Pancreas (tissue), 10 donors: ENCODE results near the gene TSEN2. TPM values are rescaled to one million over a fixed set of nuclear protein-coding genes. Genes with fewer than 3 reads are reported as not detected.
"Not testable (repeated sequence)": the region's sequence is repeated elsewhere in the genome, so short reads cannot be mapped to it uniquely, and the experiment has no call there.

Experiments used
- ATAC-seq, 4 donors: fragments of 200-7000 bp; cut with Tn5 transposase; one replicate each; pipeline versions ENCODE4 v1.8.0 to v1.9.1; 2020; ENCODE audit warnings: mild to moderate bottlenecking in 4 of 4, moderate library complexity in 4 of 4
- DNase-seq, 6 donors: peaks; one replicate each; pipeline ENCODE4 v3.0.0-alpha.2; 2020
- FAIRE-seq: peaks from 2 replicates; lab custom pipeline; 2012; peaks lifted over from hg19 to GRCh38; lab: Jason Lieb, UNC
- H3K27ac ChIP-seq, 4 donors: fragments of 200-600 bp; sonication (generic); 1 replicate in 3 of 4; 2 replicates in 1 of 4; pipeline versions ENCODE4 v1.5.0 to v1.8.0; 2020
- H3K27me3 ChIP-seq, 4 donors: fragments of 200-600 bp; one replicate each; pipeline ENCODE4 v1.8.0; 2021
- H3K36me3 ChIP-seq, 3 donors: fragments of 200-600 bp; sonication (generic) in 1 of 3; one replicate each; pipeline versions ENCODE4 v1.5.0 to v1.8.0; 2020 to 2021
- H3K4me1 ChIP-seq, 3 donors: fragments of 200-600 bp; one replicate each; pipeline ENCODE4 v1.8.0; 2021
- H3K4me3 ChIP-seq, 4 donors: fragments of 200-600 bp; sonication (generic) in 2 of 4; one replicate each; pipeline versions ENCODE4 v1.5.0 to v1.8.0; 2020 to 2021
- H3K9me3 ChIP-seq, 4 donors: fragments of 200-600 bp; one replicate each; pipeline ENCODE4 v1.8.0; 2021
- WGBS, 2 donors: extraction: QIAGEN DNeasy Blood & Tissue Kit; methylation state at CpG; one replicate each; pipeline ENCODE4 v1.1.7; 2013; 5-methylcytosine and 5-hydroxymethylcytosine counted together
- intact Hi-C, 3 donors: fragments of 100-400 bp; cut with DNase I; formaldehyde crosslinking; loops; one replicate each; pipeline versions ENCODE4 v1.11.1 to v1.14.2; 2022
- polyA plus RNA-seq, 2 donors: library from polyadenylated mRNA; stranded (reverse); fragments of 200-250 nt; gene quantifications; one replicate each; pipeline ENCODE4 v1.2.3, GENCODE V29; 2013
- total RNA-seq, 6 donors: library from RNA; stranded (reverse); fragmentation: NEBNext Ultra II Directional in 4 of 6; extraction: Animal tissue kit (Norgen Biotek cat#: 25700) in 4 of 6; gene quantifications; one replicate each; pipeline versions ENCODE4 v1.2.1 to v1.2.4, GENCODE V29; 2021 to 2023
- TF ChIP-seq, protein P1 (sequence below), 4 donors: fragments of 200-600 bp; sonication (generic) in 3 of 4; IDR thresholded peaks; one replicate each; pipeline versions ENCODE4 v1.5.0 to v1.8.0; 2021; ENCODE audit warnings: antibody characterized with exemption in 4 of 4
- donor health status: healthy with polysubstance abuse.
- donor health status: DM: no; HTN: no; CAD: no; lungs with moderate emphysema.
- donor health status: DM: no; HTN: no; CAD: no.
- donor health status: control.
- donor health status: control.
- donor health status: Bipolar disorder and iron deficiency.
- donor health status: DM: yes; HTN: yes; CAD: no.
- donor health status: DM: no; HTN: no; CAD: no.
- donor health status: DM: no; HTN: no; CAD: no.
- donor health status: DM: yes; HTN: yes; CAD: no.

Gene TSEN2
- total and polyA plus RNA-seq, 8 donors, result 8.7 to 17.0 (median 10.9) TPM

- H3K4me1 ChIP-seq, result no peaks in the 10 kb centered on the region
- H3K27me3 ChIP-seq, result no peaks in the 10 kb centered on the region
- H3K9me3 ChIP-seq, result no peaks in the 10 kb centered on the region
- 68 to 78% methylated on average over 2 of the region's 2 CpGs for WGBS, 2 donors
- intact Hi-C loops, result no loop called here
- no peak for FAIRE-seq
- H3K4me3 ChIP-seq, result no peak overlapping the region
- H3K27ac ChIP-seq, result no peak overlapping the region
- TF ChIP-seq, protein P1, sequence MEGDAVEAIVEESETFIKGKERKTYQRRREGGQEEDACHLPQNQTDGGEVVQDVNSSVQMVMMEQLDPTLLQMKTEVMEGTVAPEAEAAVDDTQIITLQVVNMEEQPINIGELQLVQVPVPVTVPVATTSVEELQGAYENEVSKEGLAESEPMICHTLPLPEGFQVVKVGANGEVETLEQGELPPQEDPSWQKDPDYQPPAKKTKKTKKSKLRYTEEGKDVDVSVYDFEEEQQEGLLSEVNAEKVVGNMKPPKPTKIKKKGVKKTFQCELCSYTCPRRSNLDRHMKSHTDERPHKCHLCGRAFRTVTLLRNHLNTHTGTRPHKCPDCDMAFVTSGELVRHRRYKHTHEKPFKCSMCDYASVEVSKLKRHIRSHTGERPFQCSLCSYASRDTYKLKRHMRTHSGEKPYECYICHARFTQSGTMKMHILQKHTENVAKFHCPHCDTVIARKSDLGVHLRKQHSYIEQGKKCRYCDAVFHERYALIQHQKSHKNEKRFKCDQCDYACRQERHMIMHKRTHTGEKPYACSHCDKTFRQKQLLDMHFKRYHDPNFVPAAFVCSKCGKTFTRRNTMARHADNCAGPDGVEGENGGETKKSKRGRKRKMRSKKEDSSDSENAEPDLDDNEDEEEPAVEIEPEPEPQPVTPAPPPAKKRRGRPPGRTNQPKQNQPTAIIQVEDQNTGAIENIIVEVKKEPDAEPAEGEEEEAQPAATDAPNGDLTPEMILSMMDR (IDR thresholded peaks at IDR 0.05), result no peak
- ATAC-seq, result no peak
- no peaks in the 10 kb centered on the region for H3K36me3 ChIP-seq
- no peak for DNase-seq
Measured at GRCh38 chr3:12467746-12468145, 16.5 kb upstream of the TSEN2 start.

DNA sequence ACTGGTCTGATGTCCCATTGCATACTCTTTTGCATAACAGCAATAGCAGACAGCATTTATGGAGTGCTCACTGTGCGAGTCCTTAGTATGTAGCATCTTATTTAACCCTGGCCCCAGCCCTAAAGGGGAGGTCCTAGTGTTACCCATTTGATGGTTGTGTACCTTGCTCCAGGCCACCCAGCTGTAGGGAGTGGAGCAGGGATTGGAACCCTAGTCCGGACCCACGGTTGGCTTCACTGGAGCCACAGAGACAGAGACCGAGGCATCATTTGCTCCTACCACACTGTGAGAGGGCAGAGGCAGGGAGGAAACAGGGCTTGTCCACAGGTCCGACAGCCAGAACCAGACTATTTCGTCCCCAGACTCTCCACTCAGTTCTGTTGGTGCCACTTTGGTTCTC, 16.0 kb upstream of the TSEN2 start:
- no peaks in the 10 kb centered on the region for H3K36me3 ChIP-seq
- no peaks in the 10 kb centered on the region for H3K4me1 ChIP-seq
- ATAC-seq, result no peak
- 76 to 88% methylated on average over 6 of the region's 6 CpGs for WGBS, 2 donors
- FAIRE-seq, result no peak
- H3K9me3 ChIP-seq, result no peaks in the 10 kb centered on the region
- TF ChIP-seq, protein P1 (IDR thresholded peaks at IDR 0.05), result no peak
- H3K27me3 ChIP-seq, result no peaks in the 10 kb centered on the region
- no peak for DNase-seq
- H3K27ac ChIP-seq, result no peak overlapping the region
- no peak overlapping the region for H3K4me3 ChIP-seq
- intact Hi-C loops, result no loop called here

DNA sequence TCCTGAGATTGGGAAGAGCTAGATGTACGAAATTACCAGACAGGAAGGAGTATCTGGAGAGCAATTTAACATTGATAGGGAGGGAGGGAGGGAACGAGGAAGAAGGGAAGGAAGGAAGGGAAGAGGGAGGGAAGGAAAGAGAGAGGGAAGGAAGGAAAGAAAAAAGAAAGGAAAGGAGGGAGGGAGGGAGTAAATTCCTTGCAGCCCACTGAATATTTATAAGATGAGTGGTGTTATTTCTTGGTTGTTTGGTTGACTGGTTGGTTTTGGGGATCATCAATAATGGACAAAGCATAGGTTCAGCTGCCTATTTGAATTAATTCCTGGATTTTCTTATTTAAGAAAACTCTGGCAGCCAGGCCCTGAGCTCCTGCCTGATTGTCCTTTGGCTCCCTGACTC, 15.5 kb upstream of the TSEN2 start:
- ATAC-seq (no peak), DNase-seq (no peak), FAIRE-seq (no peak)
- Histone ChIP-seq H3K27ac (no peak overlapping the region), H3K4me1 (no peaks in the 10 kb centered on the region), H3K4me3 (no peak overlapping the region), H3K27me3 (no peaks in the 10 kb centered on the region), H3K36me3 (no peaks in the 10 kb centered on the region), H3K9me3 (no peaks in the 10 kb centered on the region)
- WGBS, 2 donors, result 48 to 62% methylated on average over 2 of the region's 2 CpGs
- intact Hi-C loops, result no loop called here
- TF ChIP-seq, protein P1 (IDR thresholded peaks at IDR 0.05), result no peak

DNA sequence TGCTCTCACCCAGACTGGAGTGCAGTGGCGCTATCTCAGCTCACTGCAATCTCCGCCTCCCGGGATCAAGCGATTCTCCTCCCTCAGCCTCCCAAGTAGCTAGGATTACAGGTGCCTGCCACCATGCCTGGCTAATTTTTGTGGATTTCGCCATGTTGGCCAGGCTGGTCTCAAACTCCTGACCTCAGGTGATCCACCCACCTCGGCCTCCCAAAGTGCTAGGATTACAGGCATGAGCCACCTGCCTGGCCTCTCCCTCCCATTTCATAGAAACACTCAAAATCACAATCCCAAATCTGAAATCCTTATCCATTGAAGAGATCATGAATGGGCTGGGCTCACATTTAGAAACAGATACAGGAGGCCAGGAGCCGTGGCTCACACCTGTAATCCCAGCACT, 15.1 kb upstream of the TSEN2 start:
- H3K27me3 ChIP-seq, H3K27ac ChIP-seq, H3K9me3 ChIP-seq, FAIRE-seq, H3K36me3 ChIP-seq, ATAC-seq, H3K4me3 ChIP-seq, H3K4me1 ChIP-seq, DNase-seq, intact Hi-C loops: not testable (repeated sequence)
- 63 to 89% methylated on average over 7 of the region's 7 CpGs for whole genome bisulfite sequencing, 2 donors

GRCh38 chr3:12470111-12470510, 14.2 kb upstream of the TSEN2 start:
- ATAC-seq (no peak), DNase-seq (no peak), FAIRE-seq (no peak)
- Histone ChIP-seq H3K27ac (no peak overlapping the region), H3K36me3 (no peaks in the 10 kb centered on the region), H3K27me3 (no peaks in the 10 kb centered on the region), H3K4me3 (no peak overlapping the region), H3K4me1 (no peaks in the 10 kb centered on the region), H3K9me3 (no peaks in the 10 kb centered on the region)
- TF ChIP-seq, protein P1 (IDR thresholded peaks at IDR 0.05), result no peak
- WGBS, 2 donors, result 80 to 84% methylated on average over 5 of the region's 5 CpGs
- intact Hi-C loops, result loop anchor here in 2 of 3 donors (5.0 to 10.0 kb wide), 2 partner anchors 333 to 335 kb away; no protein-coding TSS in a partner anchor
